MCF 10A (cell line): ENCODE results near the gene GULP1. TPM values are rescaled to one million over a fixed set of nuclear protein-coding genes. Genes with fewer than 3 reads are reported as not detected.

Experiments
- BruUV-seq: library from RNA; stranded (reverse); fragments of 400-500 nt; replicated peaks from 2 replicates; lab custom pipeline; 2021; lab: Mats Ljungman, UMichigan
- CTCF ChIA-PET: fragments of 300-600 bp; sonication (Branson Sonifier 250); formaldehyde crosslinking; extraction: SDS; loops from one replicate; lab custom pipeline; 2021; ENCODE audit warnings: antibody characterized with exemption, inconsistent platforms; lab: Yijun Ruan, JAX
- POLR2A ChIA-PET: fragments of 300-600, 350-650 bp; sonication (Branson Sonifier 250); formaldehyde crosslinking; extraction: SDS; loops from one replicate; lab custom pipeline; 2020; ENCODE audit warnings: antibody characterized with exemption, inconsistent platforms; lab: Yijun Ruan, JAX
- DNase-seq: peaks from one replicate; pipeline ENCODE4 v3.0.0-alpha.2; 2018; ENCODE audit not compliant: unreplicated experiment
- H3K27ac Mint-ChIP-seq: one replicate; pipeline ENCODE4 v1.8.0; 2022; ENCODE audit warnings: mild to moderate bottlenecking, low read depth, mixed read lengths; ENCODE audit not compliant: unreplicated experiment
- H3K27me3 Mint-ChIP-seq: one replicate; pipeline ENCODE4 v1.8.0; 2022; ENCODE audit warnings: mixed read lengths; ENCODE audit not compliant: insufficient read depth, unreplicated experiment
- H3K36me3 Mint-ChIP-seq: one replicate; pipeline ENCODE4 v1.8.0; 2022; ENCODE audit warnings: mild to moderate bottlenecking, moderate library complexity, mixed read lengths; ENCODE audit not compliant: insufficient read depth, unreplicated experiment
- H3K4me1 Mint-ChIP-seq: one replicate; pipeline ENCODE4 v1.8.0; 2022; ENCODE audit warnings: mixed read lengths; ENCODE audit not compliant: insufficient read depth, unreplicated experiment
- H3K4me3 Mint-ChIP-seq: one replicate; pipeline ENCODE4 v1.8.0; 2022; ENCODE audit warnings: mild to moderate bottlenecking, moderate library complexity, mixed read lengths; ENCODE audit not compliant: unreplicated experiment
- H3K9me3 Mint-ChIP-seq: one replicate; pipeline ENCODE4 v1.8.0; 2022; ENCODE audit warnings: mixed read lengths; ENCODE audit not compliant: unreplicated experiment
- intact Hi-C: fragments of 100-400 bp; cut with micrococcal nuclease; formaldehyde crosslinking; loops from 2 replicates; pipeline ENCODE4 v1.14.1; 2022
- total RNA-seq: library from RNA; stranded (reverse); gene quantifications from 2 replicates; pipeline ENCODE4 v1.2.3, GENCODE V29; 2022
- TF ChIP-seq, protein P1 (sequence below): fragments of 200-600 bp; IDR thresholded peaks from one replicate; pipeline ENCODE4 v1.8.0; 2022; ENCODE audit warnings: antibody characterized with exemption, mild to moderate bottlenecking; ENCODE audit not compliant: unreplicated experiment

GULP1 gene
- total RNA-seq, 1 experiment from 2014 or later, result 4.2 TPM

DNA sequence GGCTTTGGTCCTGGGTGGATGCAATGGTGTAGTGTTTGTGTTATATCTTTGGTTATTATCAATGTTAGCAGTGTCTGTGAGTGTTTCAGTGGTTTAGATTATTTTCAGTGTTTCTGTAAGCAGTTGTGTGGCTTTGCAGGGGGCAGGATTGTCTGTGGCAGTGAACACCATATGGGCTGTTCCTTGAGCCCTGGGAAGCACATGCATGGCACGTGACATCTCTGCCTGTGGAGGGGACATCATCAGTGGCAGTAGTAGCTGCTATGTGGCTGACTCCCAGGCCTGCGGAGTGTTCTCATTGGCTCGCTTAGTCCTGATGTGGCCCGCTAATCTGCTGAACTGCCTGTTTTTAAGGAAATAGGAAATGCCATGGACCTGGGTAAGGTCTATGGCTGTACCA is 327.5 kb downstream of the GULP1 start:
- BruUV-seq, result no TSS peak
- no peaks in the 10 kb centered on the region for H3K36me3 Mint-ChIP-seq

DNA sequence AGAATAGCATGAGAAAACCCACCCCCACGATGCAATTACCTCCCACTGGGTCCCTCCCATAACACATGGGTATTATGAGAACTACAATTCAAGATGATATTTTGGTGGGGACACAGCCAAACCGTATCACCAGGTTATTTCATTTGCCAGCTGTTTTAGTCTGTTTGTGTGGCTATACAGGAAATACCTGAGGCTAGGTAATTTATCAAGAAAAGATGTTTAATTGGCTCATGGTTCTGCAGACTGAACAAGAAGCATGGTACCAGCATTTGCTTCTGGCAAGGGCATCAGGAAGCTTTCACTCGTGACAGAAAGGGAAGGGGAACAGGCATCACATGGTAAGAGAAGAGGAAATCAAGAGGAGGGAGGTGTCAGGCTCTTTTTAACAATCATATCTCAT is 329.2 kb downstream of the GULP1 start:
- TF ChIP-seq, protein P1, sequence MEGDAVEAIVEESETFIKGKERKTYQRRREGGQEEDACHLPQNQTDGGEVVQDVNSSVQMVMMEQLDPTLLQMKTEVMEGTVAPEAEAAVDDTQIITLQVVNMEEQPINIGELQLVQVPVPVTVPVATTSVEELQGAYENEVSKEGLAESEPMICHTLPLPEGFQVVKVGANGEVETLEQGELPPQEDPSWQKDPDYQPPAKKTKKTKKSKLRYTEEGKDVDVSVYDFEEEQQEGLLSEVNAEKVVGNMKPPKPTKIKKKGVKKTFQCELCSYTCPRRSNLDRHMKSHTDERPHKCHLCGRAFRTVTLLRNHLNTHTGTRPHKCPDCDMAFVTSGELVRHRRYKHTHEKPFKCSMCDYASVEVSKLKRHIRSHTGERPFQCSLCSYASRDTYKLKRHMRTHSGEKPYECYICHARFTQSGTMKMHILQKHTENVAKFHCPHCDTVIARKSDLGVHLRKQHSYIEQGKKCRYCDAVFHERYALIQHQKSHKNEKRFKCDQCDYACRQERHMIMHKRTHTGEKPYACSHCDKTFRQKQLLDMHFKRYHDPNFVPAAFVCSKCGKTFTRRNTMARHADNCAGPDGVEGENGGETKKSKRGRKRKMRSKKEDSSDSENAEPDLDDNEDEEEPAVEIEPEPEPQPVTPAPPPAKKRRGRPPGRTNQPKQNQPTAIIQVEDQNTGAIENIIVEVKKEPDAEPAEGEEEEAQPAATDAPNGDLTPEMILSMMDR, result no peak
- Mint-ChIP-seq H3K27ac (no peak overlapping the region), H3K36me3 (no peaks in the 10 kb centered on the region), H3K27me3 (no peaks in the 10 kb centered on the region), H3K4me1 (no peaks in the 10 kb centered on the region), H3K9me3 (no peaks in the 10 kb centered on the region), H3K4me3 (no peak overlapping the region)
- ChIA-PET CTCF (interaction anchor here (0.5 kb wide), 1 partner anchor 153 kb away, joined by 3 read pairs; no protein-coding TSS in a partner anchor), POLR2A (no interaction called here)
- DNase-seq, result no peak
- no TSS peak for BruUV-seq
- intact Hi-C loops, result no loop called here

More for the DNA sequence above, 327.5 kb downstream of the GULP1 start:
- DNase-seq, result no peak
- Mint-ChIP-seq H3K27me3 (no peaks in the 10 kb centered on the region), H3K9me3 (no peaks in the 10 kb centered on the region), H3K4me3 (no peak overlapping the region), H3K27ac (no peak overlapping the region), H3K4me1 (no peaks in the 10 kb centered on the region)
- intact Hi-C loops, result no loop called here
- ChIA-PET CTCF (no interaction called here), POLR2A (no interaction called here)
- TF ChIP-seq, protein P1, result no peak

DNA sequence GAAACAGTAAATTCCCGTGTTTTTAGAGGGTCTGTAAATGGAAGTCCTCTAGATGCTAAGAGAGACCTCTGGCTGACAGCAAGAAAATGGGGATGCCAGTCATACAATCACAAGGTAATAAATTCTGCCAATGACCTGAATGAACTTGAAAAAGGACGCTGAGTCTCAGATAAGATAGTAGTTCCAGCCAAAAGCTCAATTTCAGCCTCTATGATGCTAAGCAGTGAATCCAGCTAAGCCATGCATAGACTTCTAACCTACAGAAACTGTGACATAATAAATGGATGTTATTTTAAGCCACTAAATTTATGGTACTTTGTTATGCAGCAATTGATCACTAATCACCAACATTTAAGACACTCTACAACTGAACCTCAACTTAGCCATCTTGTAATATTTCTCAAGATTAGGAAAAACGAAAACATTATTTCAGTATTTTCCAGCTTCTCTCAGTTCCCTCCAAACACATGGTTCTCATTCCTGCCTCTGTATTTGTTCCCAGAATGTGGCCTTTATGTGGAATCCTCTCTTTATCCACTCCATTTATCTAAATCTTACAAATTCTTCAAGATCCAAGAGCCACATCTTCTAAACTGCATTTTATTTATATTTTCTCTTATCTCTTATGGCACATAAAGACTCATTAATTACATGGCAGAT is 331.1 kb downstream of the GULP1 start:
- no peaks in the 10 kb centered on the region for H3K9me3 Mint-ChIP-seq
- no peak overlapping the region for H3K4me3 Mint-ChIP-seq
- ChIA-PET POLR2A (no interaction called here), CTCF (no interaction called here)
- intact Hi-C loops, result no loop called here
- H3K27ac Mint-ChIP-seq, result no peak overlapping the region
- H3K27me3 Mint-ChIP-seq, result no peaks in the 10 kb centered on the region
- H3K4me1 Mint-ChIP-seq, result no peaks in the 10 kb centered on the region
- DNase-seq, result no peak
- TF ChIP-seq, protein P1, result no peak
- BruUV-seq, result no TSS peak
- no peaks in the 10 kb centered on the region for H3K36me3 Mint-ChIP-seq

DNA sequence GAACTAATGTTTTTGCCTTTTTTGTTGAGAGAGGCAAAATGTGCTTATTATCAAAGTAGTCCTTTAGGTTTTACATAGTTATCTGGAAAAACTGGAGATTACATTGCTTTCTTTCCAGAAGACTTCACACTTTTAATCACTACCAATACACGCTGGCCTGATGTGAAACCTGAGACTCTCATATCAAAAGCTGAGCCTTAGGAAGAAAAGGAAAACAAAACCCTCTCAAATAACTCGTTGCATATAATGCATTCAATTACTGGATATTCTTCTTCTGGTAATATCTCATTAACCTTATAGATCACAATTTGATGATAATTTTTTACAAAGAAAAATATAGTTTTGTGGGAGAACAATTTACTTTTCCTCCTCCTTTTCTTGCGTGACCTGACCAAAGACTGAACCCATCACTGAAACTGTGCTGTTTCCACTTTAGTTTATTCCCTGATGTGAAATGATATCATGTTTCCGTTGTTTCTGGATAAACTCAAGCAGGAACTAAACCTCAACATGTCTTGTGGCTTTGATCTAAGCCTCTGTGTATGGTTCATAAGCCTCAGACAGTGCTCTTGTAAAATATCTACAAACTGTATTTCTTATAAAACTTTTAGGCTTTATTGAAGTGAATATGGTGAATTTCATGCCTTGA is 332.4 kb downstream of the GULP1 start:
- BruUV-seq, result no TSS peak
- Mint-ChIP-seq H3K27ac (no peak overlapping the region), H3K27me3 (no peaks in the 10 kb centered on the region), H3K4me3 (no peak overlapping the region), H3K4me1 (peaks cover 8% of the 10 kb centered on the region), H3K9me3 (no peaks in the 10 kb centered on the region), H3K36me3 (no peaks in the 10 kb centered on the region)
- TF ChIP-seq, protein P1, result no peak
- POLR2A ChIA-PET, result no interaction called here
- CTCF ChIA-PET, result interaction anchor here (0.5 kb wide), 1 partner anchor 84 kb away, joined by 3 read pairs; no protein-coding TSS in a partner anchor
- intact Hi-C loops, result no loop called here
- no peak for DNase-seq
